Gastrocnemius medialis (tissue), 4 donors: ENCODE data around the gene STX17. TPM values are rescaled to one million over a fixed set of nuclear protein-coding genes. Genes with fewer than 3 reads are reported as not detected.

Experiments
- ATAC-seq, 2 donors: fragments of 150-250 bp; one replicate each; pipeline ENCODE4 v1.9.1; 2016
- DNase-seq, 2 donors: peaks; one replicate each; pipeline ENCODE4 v3.0.0-alpha.2; 2019
- H3K27ac ChIP-seq, 4 donors: fragments of 200-600 bp; sonication (generic); 1 replicate in 1 of 4; 2 replicates in 3 of 4; pipeline ENCODE4 v1.5.1; 2016 to 2018; ENCODE audit warnings: mild to moderate bottlenecking in 2 of 4, moderate library complexity in 1 of 4
- H3K27me3 ChIP-seq, 3 donors: fragments of 200-600 bp; sonication (generic) in 2 of 3; 1 replicate in 1 of 3; 2 replicates in 2 of 3; pipeline versions ENCODE4 v1.5.1 to v1.6.0; 2016 to 2019; ENCODE audit warnings: mild to moderate bottlenecking in 1 of 3, moderate library complexity in 1 of 3
- H3K36me3 ChIP-seq, 2 donors: fragments of 200-600 bp; sonication (generic) in 1 of 2; one replicate each; pipeline ENCODE4 v1.5.1; 2017 to 2018
- H3K4me1 ChIP-seq, 2 donors: fragments of 200-600 bp; sonication (generic) in 1 of 2; one replicate each; pipeline ENCODE4 v1.5.1; 2016 to 2017; ENCODE audit warnings: mild to moderate bottlenecking in 2 of 2
- H3K4me3 ChIP-seq, 4 donors: fragments of 200-600 bp; sonication (generic) in 3 of 4; 1 replicate in 1 of 4; 2 replicates in 3 of 4; pipeline ENCODE4 v1.5.1; 2016 to 2019; ENCODE audit warnings: mild to moderate bottlenecking in 2 of 4
- H3K9me3 ChIP-seq, 3 donors: fragments of 200-600 bp; sonication (generic) in 2 of 3; 1 replicate in 1 of 3; 2 replicates in 2 of 3; pipeline ENCODE4 v1.5.1; 2016 to 2019
- POLR2A ChIP-seq, 2 donors: fragments of 450-650 bp; IDR thresholded peaks; one replicate each; pipeline ENCODE4 v1.6.1; 2017; ENCODE audit warnings: antibody characterized with exemption in 2 of 2, mild to moderate bottlenecking in 2 of 2, moderate library complexity in 2 of 2
- in situ Hi-C, 4 donors: fragments of 200-750 bp; cut with MboI; loops; one replicate each; pipeline versions ENCODE4 v1.15.0 to v1.8.0; 2017; ENCODE audit warnings: low sequenced_read_pairs in 4 of 4
- intact Hi-C: fragments of 100-400 bp; cut with DNase I; formaldehyde crosslinking; loops from one replicate; pipeline ENCODE4 v1.15.1; 2023; ENCODE audit warnings: low total_unique reads
- total RNA-seq, 4 donors: library from RNA; depleted of rRNA; stranded (reverse); fragments of >200 nt; gene quantifications; one replicate each; pipeline versions ENCODE4 v1.1.0 to v1.2.3, GENCODE V29; 2016
- TF ChIP-seq, protein P1 (sequence below), 5 experiments: fragments of 450-650 bp in 3 of 5; fragments of 200-600 bp in 2 of 5; sonication (generic) in 2 of 5; IDR thresholded peaks in 4 of 5; conservative IDR thresholded peaks in 1 of 5; 1 replicate in 4 of 5; 2 replicates in 1 of 5; pipeline ENCODE4 v1.5.1; 2016 to 2019; ENCODE audit warnings: antibody characterized with exemption in 5 of 5, mild to moderate bottlenecking in 3 of 5, moderate library complexity in 3 of 5

The STX17 gene
- total RNA-seq, 4 donors from 2014 or later, result 25.3 to 34.4 (median 31.6) TPM

GRCh38 chr9:99948896-99949295 is 42.4 kb downstream of the STX17 start:
- Histone ChIP-seq H3K4me3 (no peak overlapping the region), H3K9me3 (no peaks in the 10 kb centered on the region), H3K36me3 (peaks cover 0 to 13% of the 10 kb centered on the region in 2 donors), H3K27me3 (no peaks in the 10 kb centered on the region), H3K27ac (no peak overlapping the region), H3K4me1 (peaks cover 0 to 11% of the 10 kb centered on the region in 2 donors)
- no peak for DNase-seq
- TF ChIP-seq POLR2A (IDR thresholded peaks at IDR 0.05), result no peak
- TF ChIP-seq, protein P1, sequence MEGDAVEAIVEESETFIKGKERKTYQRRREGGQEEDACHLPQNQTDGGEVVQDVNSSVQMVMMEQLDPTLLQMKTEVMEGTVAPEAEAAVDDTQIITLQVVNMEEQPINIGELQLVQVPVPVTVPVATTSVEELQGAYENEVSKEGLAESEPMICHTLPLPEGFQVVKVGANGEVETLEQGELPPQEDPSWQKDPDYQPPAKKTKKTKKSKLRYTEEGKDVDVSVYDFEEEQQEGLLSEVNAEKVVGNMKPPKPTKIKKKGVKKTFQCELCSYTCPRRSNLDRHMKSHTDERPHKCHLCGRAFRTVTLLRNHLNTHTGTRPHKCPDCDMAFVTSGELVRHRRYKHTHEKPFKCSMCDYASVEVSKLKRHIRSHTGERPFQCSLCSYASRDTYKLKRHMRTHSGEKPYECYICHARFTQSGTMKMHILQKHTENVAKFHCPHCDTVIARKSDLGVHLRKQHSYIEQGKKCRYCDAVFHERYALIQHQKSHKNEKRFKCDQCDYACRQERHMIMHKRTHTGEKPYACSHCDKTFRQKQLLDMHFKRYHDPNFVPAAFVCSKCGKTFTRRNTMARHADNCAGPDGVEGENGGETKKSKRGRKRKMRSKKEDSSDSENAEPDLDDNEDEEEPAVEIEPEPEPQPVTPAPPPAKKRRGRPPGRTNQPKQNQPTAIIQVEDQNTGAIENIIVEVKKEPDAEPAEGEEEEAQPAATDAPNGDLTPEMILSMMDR (IDR thresholded peaks at IDR 0.05 in 4 of 5, conservative IDR thresholded peaks at IDR 0.05 in 1 of 5), result no peak
- ATAC-seq, result no peak
- in situ Hi-C loops (no loop called here), intact Hi-C loops (no loop called here)

GRCh38 chr9:99953861-99954507 is 47.5 kb downstream of the STX17 start:
- H3K9me3 ChIP-seq, result no peaks in the 10 kb centered on the region
- no peak for DNase-seq
- intact Hi-C loops (no loop called here), in situ Hi-C loops (no loop called here)
- no peak for ATAC-seq
- H3K36me3 ChIP-seq, result peaks cover 0 to 13% of the 10 kb centered on the region in 2 donors
- H3K27ac ChIP-seq, result no peak overlapping the region
- H3K4me1 ChIP-seq, result peaks cover 0 to 16% of the 10 kb centered on the region in 2 donors
- H3K27me3 ChIP-seq, result no peaks in the 10 kb centered on the region
- no peak overlapping the region for H3K4me3 ChIP-seq
- TF ChIP-seq, protein P1 (IDR thresholded peaks at IDR 0.05 in 4 of 5, conservative IDR thresholded peaks at IDR 0.05 in 1 of 5), result no peak
- no peak for TF ChIP-seq POLR2A (IDR thresholded peaks at IDR 0.05)

DNA sequence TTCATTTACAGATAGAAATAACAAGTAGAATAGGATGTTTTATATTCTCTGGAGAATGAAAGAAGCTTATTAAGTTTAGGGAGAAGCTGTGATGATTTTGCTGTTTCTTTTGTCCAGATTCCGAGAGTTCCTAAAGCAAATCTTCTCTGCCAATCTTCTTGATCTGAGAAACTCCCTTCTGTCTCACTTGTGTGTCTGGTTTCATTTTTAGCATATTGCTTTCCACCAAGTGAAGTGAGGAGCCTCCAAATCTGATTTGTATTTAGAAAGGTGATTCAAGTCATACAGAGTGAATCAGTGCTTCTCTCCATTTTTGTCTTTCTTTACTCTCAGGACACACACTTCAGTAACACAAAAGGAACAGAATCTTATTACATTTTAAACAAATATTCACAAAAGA is 48.4 kb downstream of the STX17 start:
- Histone ChIP-seq H3K27ac (no peak overlapping the region), H3K9me3 (no peaks in the 10 kb centered on the region), H3K36me3 (peaks cover 0 to 13% of the 10 kb centered on the region in 2 donors), H3K4me1 (peaks cover 0 to 12% of the 10 kb centered on the region in 2 donors), H3K27me3 (no peaks in the 10 kb centered on the region), H3K4me3 (no peak overlapping the region)
- DNase-seq (no peak), ATAC-seq (no peak)
- TF ChIP-seq POLR2A (IDR thresholded peaks at IDR 0.05), result no peak
- TF ChIP-seq, protein P1 (IDR thresholded peaks at IDR 0.05 in 4 of 5, conservative IDR thresholded peaks at IDR 0.05 in 1 of 5), result no peak
- in situ Hi-C loops (no loop called here), intact Hi-C loops (no loop called here)

- no peak for TF ChIP-seq POLR2A (IDR thresholded peaks at IDR 0.05)
- TF ChIP-seq, protein P1 (IDR thresholded peaks at IDR 0.05 in 4 of 5, conservative IDR thresholded peaks at IDR 0.05 in 1 of 5), result no peak
- H3K9me3 ChIP-seq, result no peaks in the 10 kb centered on the region
- peaks cover 0 to 13% of the 10 kb centered on the region in 2 donors for H3K36me3 ChIP-seq
- intact Hi-C loops (no loop called here), in situ Hi-C loops (no loop called here)
- no peaks in the 10 kb centered on the region for H3K27me3 ChIP-seq
- no peak overlapping the region for H3K27ac ChIP-seq
- ATAC-seq (no peak), DNase-seq (no peak)
- H3K4me1 ChIP-seq, result peaks cover 0 to 12% of the 10 kb centered on the region in 2 donors
- H3K4me3 ChIP-seq, result no peak overlapping the region
Observed at GRCh38 chr9:99955606-99956005, 49.2 kb downstream of the STX17 start.
